ENCODE measurements around the gene APOE. TPM values are rescaled to one million over a fixed set of nuclear protein-coding genes. Genes with fewer than 3 reads are reported as not detected.

APOE gene
- total and polyA plus RNA-seq, 9 of the 15 experiments (the other 6 are each of a cell fraction or from before 2014, with no cell fraction given): 0.14 to 180 (median 58.1) TPM; not detected in 1

GRCh38 chr19:44891016-44891882, 14.3 kb upstream of the APOE start, which contains the start of gene TOMM40 (continued):
- TF ChIP-seq ZBTB11 (CRISPR knock-in tag; IDR thresholded peaks at IDR 0.05) (0 out of 6 replicates have a peak, but pooled peaks of 1 of the 3 experiments have one; percentile 52), RHOXF2B (CRISPR knock-in tag; conservative IDR thresholded peaks at IDR 0.05) (no peak), CXXC5 (CRISPR knock-in tag; IDR thresholded peaks at IDR 0.05) (peak; percentile 59), ZNF511 (CRISPR knock-in tag; IDR thresholded peaks at IDR 0.05) (no peak; the same call in 1 of the 2 replicates), DLX4 (CRISPR knock-in tag; IDR thresholded peaks at IDR 0.05) (no peak), ZNF395 (CRISPR knock-in tag; IDR thresholded peaks at IDR 0.05) (0 out of 2 replicates have a peak, but pooled peaks have one; percentile 34), MAZ (CRISPR knock-in tag; conservative IDR thresholded peaks at IDR 0.05 in 1 of 2, IDR thresholded peaks at IDR 0.05 in 1 of 2) (0 out of 4 replicates have a peak, but pooled peaks of 1 of the 2 experiments have one; percentile 41), ZNF76 (CRISPR knock-in tag; IDR thresholded peaks at IDR 0.05; ENCODE audit: borderline replicate concordance) (peak; percentile 7; the same call in 1 of the 2 replicates), CREB3L1 (IDR thresholded peaks at IDR 0.05; ENCODE audit: borderline replicate concordance, low read depth) (peak; percentile 69), CREB1 (IDR thresholded peaks at IDR 0.05) (peak; percentile 39; the same call in 1 of the 2 replicates), CREB1 (CRISPR knock-in tag; IDR thresholded peaks at IDR 0.05) (peak; percentile 62; the same call in 1 of the 2 replicates), POLR2AphosphoS5 (IDR thresholded peaks at IDR 0.05; ENCODE audit: control insufficient read depth, insufficient read depth, low read depth, low read length) (peak; percentile 27; the same call in 1 of the 2 replicates), BRF1 (IDR thresholded peaks at IDR 0.05; ENCODE audit: borderline replicate concordance, extremely low read depth, insufficient read length) (no peak), HNRNPLL (IDR thresholded peaks at IDR 0.05; ENCODE audit: low read depth, low read length, poor library complexity, severe bottlenecking) (no peak)
